ENCODE results near the gene RMI2.

RMI2 gene

DNA sequence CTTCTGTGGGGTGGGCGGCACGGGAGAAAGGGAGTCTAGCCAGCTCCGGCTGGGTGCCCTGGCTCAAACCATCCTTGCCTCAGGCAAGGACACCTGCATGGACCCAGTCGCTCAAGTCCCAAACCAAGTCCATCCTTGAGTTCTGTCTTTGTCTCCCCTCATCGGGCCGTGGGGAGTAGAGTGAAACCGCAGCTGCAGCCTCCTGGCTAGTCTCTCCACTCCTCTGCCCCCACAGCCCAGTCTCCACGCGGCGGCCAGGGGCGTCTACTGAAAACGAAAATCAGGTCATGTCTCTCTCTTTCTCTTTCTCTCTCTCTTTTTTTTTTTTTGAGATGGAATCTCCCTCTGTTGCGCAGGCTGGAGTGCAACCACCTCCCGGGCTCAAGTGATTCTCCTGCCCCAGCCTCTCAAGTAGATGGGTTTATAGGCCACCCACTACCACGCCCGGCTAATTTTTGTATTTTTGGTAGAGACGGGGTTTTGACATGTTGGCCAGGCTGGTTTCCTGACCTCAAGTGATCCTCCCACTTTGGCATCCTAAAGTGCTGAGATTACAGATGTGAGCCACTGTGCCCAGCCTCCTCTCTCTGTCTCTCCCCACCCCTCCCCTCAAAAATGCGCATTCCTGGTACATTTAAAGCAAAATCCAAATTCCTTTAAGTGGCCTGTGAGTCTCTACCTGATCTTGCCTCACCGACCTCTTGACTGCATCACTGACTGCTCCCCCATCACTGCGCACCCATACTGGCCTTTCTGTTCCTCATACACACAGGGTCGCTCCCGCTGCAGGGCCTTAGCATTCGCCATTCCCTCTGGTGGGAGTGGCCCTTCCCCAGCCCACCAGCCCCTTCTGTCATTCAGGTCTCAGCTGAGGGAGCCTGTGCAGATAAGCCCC lies 17.7 kb upstream of the RMI2 start:
- in situ Hi-C loops (cut with MboI; ENCODE audit: low sequenced_read_pairs) = no loop called here

DNA sequence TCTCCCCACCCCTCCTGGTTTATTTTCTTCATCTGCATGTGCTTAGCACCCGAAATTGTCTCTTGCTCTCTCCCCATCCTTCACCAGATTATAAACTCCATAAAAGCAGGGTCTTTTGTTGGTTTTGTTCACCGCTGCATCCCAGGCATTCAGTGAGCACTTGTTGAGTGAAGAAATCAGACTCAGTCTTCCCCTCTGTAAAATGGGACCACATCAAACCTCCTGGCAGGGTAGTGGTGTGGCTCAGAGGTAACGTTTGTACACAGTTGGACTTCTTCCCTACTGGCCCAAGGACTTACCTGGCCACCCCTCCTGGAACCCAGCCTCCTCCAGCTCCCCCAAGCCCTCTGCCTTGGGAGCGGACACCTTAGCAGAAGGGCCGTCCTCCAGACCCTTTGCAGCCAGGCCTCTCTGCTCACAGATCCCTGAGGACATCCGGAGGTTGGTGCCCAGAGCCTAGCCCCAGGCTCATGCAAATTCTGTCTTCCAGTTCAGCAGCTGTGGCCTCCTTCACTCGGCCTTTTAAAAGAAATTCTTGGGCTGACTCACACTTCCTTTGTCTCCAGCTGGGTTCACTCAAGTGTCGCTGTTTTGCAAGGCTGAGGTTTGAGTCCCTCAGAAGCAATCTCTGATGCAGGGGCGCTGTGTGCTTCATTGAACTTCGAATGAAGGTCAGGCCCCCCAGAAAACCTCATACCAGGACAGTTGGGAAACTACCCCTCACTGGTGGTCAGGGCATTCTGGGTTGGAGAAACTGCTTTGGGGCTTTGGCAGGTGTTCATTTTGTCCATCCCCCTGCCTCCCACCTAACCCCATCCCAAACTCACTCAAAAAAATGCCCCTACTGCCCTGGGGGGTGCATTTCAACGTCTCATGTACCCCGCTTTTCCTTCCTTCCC lies 16.8 kb upstream of the RMI2 start:
- in situ Hi-C loops (cut with MboI; ENCODE audit: low sequenced_read_pairs) = no loop called here

DNA sequence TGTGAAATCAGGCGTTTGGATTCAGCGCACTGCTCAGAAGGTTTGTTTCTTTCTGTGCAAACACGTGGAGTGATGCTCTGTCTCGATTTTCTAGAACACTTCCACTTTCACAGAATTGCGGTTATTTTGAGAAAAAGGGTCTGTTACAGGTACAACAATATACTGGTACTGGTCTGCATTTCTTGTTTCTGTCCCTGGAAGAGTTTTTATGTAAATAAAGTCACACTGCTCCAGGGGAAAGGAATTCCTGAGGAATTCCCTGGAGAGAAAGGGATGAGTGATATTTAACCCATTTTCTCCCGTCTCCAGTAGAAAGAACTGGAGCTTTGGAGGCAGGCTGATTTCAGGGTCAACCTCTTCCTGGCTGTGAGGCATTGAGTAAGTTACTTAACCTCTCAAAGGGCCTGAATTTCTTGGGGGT lies 16.2 kb upstream of the RMI2 start:
- in situ Hi-C loops (cut with MboI; ENCODE audit: low sequenced_read_pairs) = no loop called here

DNA sequence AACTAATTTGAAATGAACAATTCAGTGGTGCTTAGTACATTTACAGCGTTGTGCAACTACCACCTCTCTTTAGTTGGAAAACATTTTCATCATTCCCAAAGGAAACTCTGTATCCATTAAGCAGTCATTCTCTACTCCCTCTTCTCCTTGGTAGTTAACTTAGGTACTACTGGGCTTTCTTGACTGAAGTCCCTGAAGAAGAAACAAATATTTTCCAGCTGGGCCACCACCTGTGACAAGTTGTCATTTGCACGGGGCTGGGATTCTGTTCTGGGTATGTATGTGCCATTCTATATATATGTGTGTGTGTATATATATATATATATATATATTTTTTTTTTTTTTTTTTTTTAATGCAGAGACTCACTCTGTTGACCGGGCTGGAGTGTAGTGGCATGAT lies 15.4 kb upstream of the RMI2 start:
- in situ Hi-C loops (cut with MboI; ENCODE audit: low sequenced_read_pairs) = no loop called here

DNA sequence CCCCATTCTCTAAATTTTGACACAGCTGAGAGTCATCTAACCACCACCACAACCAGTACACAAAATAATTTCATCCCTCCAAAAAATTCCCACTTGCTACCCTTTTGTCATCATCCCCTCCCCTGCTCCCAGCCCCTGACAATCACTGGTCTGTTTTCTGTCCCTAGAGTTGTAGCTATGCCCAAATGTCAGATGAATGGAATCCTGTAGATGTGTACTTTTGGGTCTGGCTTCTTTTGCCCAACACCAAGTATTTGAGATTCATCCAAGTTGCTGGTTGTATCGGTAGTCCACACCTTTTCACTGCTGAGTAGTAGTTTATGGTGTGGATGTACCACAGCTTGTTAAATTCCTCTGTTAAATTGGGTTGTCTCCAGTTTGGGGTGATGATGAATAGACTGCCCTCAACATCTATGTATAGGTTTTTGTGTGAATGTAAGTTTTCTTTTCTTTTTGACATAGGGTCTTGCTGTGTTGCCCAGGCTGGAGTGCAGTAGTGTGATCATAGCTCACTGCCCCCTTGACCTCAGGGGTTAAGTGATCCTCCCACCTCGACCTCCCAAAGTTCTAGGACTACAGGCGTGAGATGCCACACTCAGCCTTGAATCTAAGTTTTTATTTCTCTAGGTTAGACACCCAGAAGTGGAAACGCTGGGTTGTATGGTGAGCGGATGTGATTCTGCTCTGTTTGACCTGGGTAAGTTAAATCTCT lies 14.6 kb upstream of the RMI2 start:
- in situ Hi-C loops (cut with MboI; ENCODE audit: low sequenced_read_pairs) = no loop called here

DNA sequence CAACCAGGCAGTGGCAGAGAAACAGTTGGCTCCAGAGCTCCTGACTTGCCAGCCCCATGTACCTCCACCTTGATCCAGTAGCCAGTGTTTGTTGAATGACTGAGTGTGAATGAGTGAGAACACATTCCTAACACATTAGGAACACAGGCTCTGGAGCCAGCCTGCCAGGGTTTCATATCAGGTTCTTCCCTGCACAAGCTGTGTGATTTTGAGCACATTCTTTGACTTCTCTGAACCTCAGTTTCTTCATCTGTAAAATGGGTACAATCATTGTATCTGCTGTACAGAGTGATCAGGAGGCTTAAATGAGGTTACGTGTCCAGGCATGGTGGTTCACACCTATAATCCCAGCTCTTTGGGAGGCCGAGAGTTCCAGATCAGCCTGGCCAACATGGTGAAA lies 13.3 kb upstream of the RMI2 start:
- in situ Hi-C loops (cut with MboI; ENCODE audit: low sequenced_read_pairs) = no loop called here

DNA sequence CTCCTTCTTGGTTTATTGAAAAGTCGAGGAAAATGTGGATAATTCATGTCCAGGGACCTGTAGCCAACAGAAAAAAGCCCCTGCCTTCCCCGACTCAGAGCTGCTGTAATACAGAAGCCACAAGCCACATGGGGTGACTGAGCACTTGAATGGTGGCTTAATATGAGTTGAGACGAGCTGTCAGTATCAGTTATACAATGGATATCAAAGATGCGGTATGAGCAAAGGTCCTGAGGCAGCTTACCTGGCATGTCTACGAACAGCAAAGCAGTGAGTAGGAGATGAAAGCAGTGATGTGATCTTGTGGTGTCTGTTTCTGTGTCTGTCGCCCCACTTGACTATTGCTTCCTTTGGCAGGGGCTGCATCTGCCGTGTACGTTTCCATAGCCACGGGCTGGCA lies 12.2 kb upstream of the RMI2 start:
- in situ Hi-C loops (cut with MboI; ENCODE audit: low sequenced_read_pairs) = no loop called here

DNA sequence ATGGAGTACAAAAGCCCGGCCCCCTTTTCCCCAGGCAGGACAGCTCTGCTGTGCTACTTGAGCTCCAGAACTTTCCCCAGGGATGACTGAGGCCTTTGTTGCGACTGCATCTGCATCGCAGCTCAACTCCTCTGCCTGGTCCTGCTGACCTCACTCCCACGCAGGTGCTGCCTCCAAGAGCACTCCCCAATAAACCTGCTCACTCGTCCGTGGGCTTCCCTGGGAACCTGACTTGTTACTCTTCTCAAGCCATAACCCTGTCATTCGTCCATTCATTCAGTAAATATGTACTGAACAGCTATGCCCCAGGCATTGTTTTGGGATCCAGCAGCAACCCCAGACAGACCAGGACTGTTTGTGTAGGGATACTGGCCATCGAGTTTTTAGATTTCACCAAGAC lies 11.6 kb upstream of the RMI2 start:
- in situ Hi-C loops (cut with MboI; ENCODE audit: low sequenced_read_pairs) = no loop called here

DNA sequence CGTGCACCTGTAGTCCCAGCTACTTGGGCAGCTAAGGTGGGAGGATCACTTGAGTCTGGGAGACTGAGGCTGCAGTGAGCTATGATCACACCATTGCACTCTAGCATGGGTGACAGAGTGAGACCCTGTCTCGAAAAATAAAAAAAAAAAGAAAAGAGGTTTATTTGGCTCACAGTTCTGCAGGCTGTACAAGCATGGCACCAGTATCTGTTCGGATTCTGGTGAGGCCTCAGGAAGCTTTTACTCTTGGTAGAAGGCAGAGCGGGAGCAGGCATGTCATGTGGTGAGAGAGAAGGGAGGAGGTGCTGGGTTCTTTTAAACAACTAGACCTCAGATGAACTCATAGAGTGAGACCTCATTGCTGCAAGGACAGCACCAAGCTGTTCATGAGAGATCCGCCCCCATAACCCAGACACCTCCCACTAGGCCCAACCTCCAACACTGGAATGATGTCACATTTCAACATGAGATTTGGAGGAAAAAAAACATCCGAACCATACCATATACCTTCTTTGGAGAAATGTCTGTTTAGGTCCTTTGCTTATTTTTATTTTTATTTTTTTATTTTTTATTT lies 10.3 kb upstream of the RMI2 start:
- in situ Hi-C loops (cut with MboI; ENCODE audit: low sequenced_read_pairs) = no loop called here

DNA sequence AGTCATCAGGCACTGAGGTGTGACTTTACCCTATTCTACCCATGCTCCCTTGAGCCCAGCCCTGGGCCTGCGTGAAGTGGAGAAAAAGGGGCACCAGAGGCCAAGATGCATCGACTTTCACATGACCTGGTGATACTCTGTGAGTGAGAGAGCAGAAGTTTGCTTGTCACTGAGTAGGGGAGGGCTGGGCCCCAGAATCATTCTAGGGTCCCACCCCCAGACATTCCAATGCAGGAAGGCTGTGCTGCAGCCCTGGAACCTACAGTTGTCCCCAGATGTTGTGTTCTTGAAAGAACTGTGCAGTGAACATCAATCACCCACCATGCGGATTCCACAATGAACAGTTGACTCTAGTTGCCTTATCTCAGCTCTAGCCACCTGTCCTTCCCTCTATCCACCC lies 6.2 kb upstream of the RMI2 start:
- in situ Hi-C loops (cut with MboI; ENCODE audit: low sequenced_read_pairs) = no loop called here

DNA sequence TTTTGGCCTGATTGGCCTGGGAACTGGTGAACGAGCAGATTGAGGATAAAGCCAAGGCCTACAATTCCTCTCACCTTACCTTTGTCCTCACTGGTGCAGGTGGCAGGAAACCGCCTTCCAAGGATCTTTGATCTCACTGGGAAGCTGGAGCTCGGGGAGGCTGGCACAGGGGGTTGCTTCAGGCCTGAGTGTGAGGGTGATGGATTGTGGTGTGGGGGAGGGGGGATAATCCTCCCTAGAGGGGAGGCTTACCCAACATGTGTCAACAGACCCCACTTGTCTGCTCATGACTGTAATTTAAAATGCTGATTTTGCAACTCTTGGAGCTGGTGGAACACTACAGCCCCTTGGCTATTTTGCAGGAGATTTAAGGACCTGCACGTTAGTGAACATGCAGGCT lies 4.5 kb upstream of the RMI2 start:
- in situ Hi-C loops (cut with MboI; ENCODE audit: low sequenced_read_pairs) = no loop called here

DNA sequence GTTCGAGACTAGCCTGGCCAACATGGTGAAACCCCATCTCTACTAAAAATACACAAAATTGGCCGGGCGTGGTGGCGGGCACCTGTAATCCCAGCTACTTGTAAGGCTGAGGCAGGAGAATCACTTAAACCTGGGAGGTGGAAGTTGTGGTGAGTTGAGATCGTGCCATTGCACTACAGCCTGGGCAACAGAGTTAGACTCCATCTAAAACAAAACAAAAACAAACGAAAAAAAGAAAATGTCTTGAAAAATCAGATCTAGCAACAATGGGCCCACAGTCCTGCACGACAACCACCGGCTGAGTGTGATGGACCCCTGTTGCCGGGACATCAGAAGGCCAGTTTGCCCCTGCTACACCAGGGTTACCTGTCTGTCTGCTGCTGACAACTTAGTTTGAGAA lies 3.9 kb upstream of the RMI2 start:
- in situ Hi-C loops (cut with MboI; ENCODE audit: low sequenced_read_pairs) = no loop called here

DNA sequence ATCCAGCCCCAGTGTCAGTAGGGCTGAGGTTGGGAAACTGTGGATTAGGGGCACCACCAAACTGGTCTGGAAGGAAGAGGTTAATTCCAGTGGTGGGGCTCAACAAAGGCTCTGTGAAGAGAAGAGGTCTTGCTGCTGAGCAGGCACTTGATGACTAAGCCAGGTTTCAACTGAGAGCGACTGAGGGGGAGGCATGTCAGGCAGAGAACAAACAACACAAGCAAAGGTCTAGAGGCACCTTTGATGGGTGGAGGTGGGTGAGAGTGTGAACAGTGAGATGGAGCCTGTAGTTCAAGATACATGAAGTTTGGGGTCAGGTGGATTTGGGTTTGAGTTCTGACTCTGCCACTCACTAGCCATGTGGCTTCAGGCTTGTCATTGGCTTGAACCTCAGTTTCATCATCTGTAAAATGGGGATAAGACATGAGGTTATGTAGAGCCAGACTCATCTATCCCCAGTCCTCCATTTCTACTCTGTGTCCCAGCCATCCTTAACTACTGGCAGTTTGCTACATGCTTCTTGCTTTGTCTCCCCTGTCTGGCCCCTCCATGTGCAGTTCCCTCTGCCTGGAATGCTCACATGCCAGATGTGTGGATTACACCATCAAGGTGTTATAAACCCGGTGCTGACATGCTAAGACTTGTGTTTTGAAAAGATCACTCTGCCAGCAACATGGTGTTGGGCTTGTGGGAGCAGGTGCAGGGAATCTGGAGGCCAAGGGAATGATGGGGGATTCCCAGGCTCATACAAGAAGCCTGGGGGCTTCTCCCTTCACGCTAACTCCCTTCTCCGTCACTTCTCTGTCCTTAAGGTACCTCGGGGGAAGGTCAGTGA lies 3.0 kb upstream of the RMI2 start:
- in situ Hi-C loops (cut with MboI; ENCODE audit: low sequenced_read_pairs) = no loop called here

DNA sequence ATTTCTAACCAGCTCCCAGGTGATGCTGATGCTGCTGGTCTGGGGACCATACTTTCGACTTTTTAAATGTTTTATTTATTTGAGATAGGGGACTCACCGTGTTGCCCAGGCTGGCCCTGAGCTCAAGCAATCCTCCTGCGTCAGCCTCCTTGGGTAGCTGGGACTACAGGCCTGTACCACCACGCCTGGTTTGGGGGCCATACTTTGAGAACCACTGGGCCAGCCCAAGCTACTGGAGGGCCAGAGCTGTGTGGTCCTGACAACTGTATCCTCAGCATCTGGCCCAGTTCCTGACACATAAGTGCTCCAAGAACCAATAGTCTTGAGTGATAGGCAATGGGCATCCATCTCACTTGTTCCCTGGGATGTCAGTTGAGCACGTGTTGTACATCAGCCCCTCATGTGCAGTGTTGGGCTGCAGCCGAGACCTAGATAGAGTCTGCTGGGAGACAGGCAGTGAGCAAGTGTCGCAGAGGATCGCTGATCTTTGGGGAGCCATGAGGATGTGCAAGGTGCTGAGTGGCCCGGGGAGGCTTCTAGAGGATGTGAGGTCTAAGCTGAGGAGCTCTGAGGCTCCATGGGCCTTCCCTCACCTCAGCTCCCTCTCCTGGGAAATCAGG lies 1.6 kb downstream of the RMI2 start:
- in situ Hi-C loops (cut with MboI; ENCODE audit: low sequenced_read_pairs) = no loop called here

DNA sequence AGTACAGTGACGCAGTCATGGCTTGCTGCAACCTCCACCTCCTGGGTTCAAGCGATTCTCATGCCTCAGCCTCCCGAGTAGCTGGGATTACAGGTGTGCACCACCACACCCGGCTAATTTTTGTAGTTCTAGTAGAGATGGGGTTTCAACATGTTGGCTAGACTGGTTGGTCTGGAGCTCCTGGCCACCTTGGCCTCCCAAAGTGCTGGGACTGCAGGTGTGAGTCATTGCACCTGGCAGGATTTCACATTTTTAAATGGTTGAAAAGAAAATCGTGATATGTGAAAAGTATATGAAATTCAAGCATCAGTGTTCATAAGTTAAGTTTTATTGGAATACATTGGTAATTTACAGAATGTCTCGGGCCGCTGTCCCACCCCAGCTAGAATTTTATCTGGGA lies 2.6 kb downstream of the RMI2 start:
- in situ Hi-C loops (cut with MboI; ENCODE audit: low sequenced_read_pairs) = no loop called here

DNA sequence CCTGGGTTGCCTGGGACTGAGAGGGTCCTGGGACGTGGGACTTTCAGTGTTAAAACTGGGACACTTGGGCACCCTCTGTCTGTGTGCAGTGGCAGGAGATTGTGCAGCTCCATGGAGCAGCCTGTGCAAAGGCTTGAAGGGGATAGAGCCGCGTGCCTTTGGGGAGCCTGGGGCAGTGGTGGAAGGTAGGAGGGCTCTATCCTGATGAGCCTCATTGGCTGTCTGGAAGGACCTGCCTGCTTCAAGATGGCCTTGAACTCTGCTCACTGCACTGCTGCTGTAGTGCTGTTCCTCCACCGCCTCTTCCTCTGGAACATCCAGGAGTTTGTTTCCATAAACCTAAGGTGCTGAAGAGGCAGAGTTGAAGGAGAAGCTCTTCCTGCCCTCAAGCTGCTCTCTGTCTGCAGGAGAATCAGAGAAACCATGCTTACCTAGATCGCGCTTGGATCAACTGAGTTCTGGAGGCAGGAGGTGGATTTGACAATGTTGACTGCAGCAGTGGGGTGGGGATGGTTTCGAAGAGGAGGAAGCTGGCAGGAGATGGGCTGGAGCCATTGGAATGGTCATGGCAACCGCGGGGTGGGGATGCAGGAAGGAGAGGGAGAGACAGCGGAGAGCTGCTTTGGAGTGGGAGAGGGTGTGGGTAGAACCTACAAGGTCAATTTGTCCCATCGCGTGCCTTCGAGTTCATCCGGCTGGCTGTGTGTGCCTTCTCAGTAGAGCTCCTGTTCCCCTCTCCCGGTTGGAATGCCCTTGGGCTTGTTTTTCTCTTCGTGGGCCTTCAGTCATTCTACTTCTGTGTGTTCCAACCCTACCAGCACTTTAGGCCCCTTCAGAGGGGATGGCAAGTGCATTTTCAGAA lies 3.7 kb downstream of the RMI2 start:
- in situ Hi-C loops (cut with MboI; ENCODE audit: low sequenced_read_pairs) = no loop called here

DNA sequence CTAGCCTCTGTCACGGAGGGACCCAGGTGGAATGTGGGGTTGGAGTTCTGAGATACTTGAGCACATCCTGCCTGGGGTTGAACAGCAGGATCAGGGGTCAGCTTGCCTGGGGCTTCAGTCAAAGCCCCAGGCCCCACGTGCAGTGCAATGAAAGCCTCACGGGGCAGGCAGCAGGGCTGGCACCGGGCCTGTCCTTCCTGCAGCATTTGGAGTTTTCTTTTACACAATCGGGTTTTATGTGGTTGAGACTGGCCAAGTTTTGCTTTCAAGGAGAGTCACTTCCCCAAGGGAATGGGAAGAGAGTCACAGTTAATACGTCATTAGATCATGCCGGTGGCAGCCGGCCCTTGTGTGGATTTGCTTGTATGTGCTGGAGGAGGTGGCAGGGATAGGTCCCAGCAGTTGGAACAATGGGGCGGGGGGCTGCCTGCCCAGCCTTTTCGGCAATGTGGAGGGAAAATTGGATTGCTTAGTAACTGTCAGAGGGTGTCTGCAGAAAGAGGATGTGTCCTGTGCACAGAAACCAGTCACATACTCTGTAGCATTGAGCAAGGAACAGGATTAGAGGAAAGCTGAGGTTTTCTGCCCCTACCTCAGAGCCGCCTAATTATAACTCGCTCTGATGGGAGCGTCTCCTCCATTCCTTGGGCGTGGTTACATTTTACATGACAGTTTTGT lies 4.5 kb downstream of the RMI2 start:
- in situ Hi-C loops (cut with MboI; ENCODE audit: low sequenced_read_pairs) = no loop called here

DNA sequence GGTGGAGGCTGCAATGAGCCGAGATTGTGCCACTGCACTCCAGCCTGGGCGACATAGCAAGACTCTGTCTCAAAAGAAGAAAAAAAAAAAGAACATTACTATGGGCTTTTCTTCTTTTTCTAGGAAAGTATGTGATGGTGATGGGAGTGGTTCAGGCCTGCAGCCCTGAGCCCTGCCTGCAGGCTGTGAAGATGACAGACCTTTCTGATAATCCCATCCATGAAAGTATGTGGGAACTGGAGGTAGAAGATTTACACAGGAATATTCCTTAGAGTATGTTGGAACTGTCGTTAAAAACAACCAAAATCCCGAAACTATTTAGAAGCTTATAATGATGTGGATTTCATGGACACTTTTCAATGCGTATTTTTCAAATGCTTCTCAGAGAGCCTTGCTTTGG lies 5.3 kb downstream of the RMI2 start:
- in situ Hi-C loops (cut with MboI; ENCODE audit: low sequenced_read_pairs) = no loop called here
